NCI-H2196 (cell line): Measurements from ENCODE around the gene GRIK1.

Experiments
- DNase-seq: peaks from one replicate; lab custom pipeline; 2025; ENCODE audit not compliant: unreplicated experiment; lab: John Stamatoyannopoulos, UW

GRIK1 gene

DNA sequence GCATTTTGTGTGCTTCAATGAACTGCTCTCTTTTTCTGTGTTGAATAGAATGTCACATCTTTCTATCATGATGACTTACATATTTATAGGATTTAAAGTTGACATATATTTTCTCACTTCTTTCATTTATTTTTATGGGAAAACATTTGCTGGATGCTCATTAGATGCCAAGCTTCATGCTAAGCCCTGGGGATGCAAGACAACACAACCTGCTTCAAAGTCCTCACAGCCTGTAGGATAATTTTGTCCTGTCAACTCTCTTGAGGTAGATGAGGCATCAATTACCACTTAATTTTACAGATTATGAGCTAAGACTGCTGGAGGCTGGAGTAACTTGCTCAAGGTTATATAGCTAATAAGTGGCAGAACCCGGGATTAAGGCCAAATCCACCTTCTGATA, 264.3 kb downstream of the GRIK1 start:
- DNase-seq: no peak

DNA sequence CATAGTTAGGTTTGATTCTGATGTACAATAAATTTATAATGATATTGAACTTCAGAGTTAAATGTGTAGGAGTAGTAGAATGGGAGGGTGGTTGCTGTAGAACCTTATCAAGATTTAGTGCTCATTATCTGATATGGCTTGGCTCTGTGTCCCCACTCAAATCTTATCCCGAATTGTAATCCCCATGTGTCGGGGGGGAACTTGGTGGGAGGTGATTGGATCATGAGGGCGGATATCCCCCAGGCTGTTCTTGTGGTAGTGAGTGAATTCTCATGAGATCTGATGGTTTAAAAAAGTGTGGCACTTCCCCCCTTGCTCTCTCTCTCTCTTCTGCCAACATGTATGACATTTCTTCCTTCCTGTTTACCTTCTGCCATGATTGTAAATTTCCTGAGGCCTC, 265.5 kb downstream of the GRIK1 start:
- no peak for DNase-seq

- DNase-seq: no peak
These were observed 266.6 kb downstream of the GRIK1 start for GRCh38 chr21:29673096-29673610.

GRCh38 chr21:29671728-29672127, 268.1 kb downstream of the GRIK1 start:
- no peak for DNase-seq

DNA sequence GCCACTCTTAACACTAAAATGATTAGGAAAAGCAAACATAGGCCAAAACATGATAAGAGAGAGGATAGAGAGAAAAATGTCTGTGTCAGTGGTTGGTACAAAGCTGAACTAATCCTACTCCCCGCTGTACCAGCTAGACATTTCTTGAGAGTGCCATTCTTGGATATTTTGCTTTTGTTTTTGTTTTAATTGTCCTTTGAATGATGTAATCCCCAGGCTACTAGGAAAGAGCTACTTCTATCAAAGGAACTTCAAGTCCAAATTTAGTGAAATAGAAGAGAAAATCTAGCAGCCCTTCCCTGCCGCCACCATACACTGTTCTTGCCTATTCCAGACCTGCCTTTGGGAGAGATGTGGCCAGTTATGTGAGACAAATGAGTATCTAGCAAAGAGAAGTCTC, 269.6 kb downstream of the GRIK1 start:
- no peak for DNase-seq

DNA sequence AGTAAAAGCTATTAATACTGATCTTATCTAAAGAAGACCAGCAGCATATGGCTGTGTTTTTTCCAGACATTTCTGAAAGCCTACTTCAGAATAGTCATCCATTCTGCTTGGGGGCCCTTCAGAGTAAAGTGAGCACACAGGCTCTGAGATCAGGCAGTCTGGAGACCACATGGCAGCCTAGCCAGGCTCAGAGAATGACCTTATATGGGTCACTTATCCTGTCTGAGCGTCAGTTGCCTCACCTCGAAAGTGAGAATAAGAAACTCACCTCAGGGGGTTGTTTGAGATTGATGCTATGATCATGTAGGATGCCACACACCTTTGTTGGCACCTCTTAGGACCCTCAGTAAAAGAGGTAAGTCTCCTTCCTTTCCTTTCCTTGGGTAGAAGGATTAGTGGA, 270.4 kb downstream of the GRIK1 start:
- no peak for DNase-seq

GRCh38 chr21:29667651-29668050, 272.1 kb downstream of the GRIK1 start:
- DNase-seq: no peak

DNA sequence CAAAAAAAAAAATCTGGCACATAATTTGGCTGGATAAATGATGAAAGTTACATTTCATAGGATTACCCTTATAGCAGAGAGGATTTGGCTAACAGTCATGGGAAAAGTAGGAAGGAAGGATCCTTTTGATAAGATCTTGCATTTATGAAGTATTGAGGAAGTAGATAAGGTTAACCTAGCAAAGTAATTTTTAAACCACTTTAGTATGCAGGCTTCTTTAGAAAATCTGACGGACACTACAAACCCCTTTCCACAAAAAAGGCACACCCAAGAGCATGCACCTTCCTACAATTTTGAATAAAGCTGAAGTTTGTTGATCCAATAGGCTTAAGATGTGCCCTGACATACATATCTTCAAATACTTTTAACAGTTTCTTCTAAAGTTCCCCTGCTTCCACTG, 275.2 kb downstream of the GRIK1 start:
- no peak for DNase-seq

- DNase-seq: no peak
These were observed 277.9 kb downstream of the GRIK1 start for GRCh38 chr21:29661672-29662442.

- DNase-seq: no peak
These were observed 279.6 kb downstream of the GRIK1 start for GRCh38 chr21:29660047-29660720.

DNA sequence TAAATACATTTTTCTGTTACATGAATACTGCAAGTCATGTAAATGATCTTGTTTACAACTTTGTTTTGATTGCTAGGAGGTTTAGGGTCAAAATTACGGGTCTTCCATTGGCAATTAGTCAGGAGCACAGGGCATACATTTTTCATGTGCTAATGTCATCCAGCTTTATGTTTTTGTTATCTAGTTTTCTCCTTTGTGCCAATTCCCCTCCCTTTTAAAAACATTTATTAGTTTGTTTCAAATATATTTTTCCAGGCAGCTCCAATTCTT, 280.9 kb downstream of the GRIK1 start:
- DNase-seq: no peak

DNA sequence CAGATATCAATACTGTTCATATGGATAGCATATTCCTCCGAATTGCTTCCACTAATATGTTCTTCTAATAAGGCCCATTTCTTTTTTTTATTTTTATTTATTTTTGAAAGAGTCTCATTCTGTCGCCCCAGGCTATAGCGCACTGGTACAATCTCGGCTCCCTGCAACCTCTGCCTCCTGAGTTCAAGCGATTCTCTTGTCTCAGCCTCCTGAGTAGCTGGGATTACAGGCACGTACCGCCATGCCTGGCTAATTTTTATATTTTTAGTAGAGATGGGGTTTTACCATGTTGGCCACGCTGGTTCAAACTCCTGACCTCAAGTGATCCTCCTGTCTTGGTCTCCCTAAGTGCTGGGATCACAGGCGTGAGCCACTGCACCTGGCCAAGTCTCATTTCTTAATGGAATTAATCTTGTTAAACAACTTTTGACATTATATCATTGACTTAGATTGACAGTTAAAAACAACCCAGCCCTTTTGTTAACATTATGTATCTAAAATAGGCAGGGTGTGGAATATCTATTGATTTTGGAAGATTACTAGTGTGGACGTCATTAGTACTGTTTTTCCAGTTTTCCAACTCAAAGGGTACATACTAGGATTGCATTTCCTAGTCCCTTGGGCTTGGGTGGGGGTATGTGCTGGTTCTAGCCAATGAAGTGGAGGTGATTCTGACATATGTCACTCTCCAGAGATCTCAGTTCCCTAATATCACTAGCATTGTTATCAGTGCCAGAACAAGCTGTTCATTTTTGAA, 281.4 kb downstream of the GRIK1 start:
- no peak for DNase-seq

GRCh38 chr21:29657240-29657989, 282.4 kb downstream of the GRIK1 start:
- no peak for DNase-seq

GRCh38 chr21:29656504-29657239, 283.1 kb downstream of the GRIK1 start:
- DNase-seq: no peak

DNA sequence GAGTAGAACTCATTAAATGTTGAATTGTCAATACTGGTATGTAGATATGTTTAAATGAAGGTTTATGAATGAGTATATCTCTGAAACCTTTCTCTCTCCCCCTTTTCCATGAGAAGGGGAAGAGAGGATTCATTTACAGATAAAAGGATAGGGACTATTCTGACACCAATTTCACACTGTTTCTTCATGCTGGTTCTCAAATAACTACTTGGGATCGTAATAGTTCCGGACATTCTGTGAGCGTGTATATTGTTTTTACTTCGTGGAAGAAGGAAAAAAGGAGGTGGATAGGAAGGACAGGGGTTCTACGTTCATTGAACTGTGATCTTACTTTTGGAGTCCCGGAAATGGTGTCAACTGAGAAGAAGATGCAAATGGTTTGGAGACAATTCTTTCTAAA, 284.2 kb downstream of the GRIK1 start:
- DNase-seq: no peak

GRCh38 chr21:29654855-29655254, 284.9 kb downstream of the GRIK1 start:
- no peak for DNase-seq

DNA sequence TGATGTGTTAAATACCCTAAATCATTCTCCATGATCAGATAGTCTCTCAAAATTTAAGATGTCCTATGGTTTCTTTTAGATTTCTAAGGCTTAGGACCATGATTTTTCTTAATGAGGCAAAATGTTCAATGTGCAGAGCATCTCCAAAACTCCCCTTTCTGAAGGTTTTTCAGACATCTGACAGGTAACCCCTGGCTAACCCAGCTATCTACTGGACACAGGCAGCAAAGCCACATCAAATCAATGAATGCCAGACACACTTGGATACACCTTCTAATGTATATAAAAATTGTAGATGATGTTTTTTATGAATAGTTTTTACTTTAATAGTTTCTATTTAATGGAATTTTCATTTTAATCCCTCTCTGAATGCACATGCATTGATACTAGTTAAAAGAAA, 285.6 kb downstream of the GRIK1 start:
- DNase-seq: no peak

GRCh38 chr21:29650523-29651022, 289.2 kb downstream of the GRIK1 start:
- no peak for DNase-seq

GRCh38 chr21:29649406-29649814, 290.4 kb downstream of the GRIK1 start:
- no peak for DNase-seq

DNA sequence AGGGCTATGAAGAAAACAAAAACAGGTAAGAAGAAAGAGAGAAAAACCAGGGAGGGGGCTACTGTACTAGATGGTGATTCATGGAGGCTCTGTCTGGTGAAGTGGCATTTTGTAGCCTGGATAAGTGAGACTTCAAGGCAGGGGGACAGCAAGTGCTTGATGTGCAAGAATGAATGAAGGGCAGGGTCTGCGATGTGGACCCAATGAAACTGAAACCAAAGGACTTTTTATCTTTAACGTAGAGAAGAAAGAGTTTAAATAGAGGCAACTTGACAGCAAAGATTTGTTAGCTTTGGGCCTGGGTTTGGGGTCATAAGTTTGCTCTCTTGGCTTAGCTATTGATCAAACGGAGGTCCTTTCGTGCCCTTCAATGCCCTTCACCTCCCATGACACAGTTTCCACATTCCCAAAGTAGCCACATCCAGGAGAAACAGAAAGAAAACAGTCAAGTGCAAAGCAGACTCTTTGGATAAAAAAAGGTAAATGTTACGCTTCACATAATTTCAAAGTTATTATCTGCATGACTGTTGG, 291.0 kb downstream of the GRIK1 start:
- no peak for DNase-seq
